HepG2 (cell line): ENCODE results near the gene SCYL1. TPM values are rescaled to one million over a fixed set of nuclear protein-coding genes. Genes with fewer than 3 reads are reported as not detected.
A peak's percentile ranks its signal among the peaks of the same experiment; 100 is the strongest.

ENCODE experiments used
- ARID2 ChIP-seq: sonication (generic); formaldehyde crosslinking; IDR thresholded peaks from 2 replicates; pipeline ENCODE4 v1.8.1; 2022; ENCODE audit warnings: mild to moderate bottlenecking, missing genetic modification reagents, borderline replicate concordance
- CBX5 ChIP-seq: sonication (generic); formaldehyde crosslinking; IDR thresholded peaks from 2 replicates; pipeline ENCODE4 v1.4.0; 2020; ENCODE audit warnings: missing genetic modification reagents, borderline replicate concordance
- EP300 ChIP-seq, 3 experiments: sonication (generic) in 1 of 3; formaldehyde crosslinking in 1 of 3; IDR thresholded peaks; 2 replicates each; pipeline versions ENCODE4 v1.5.1 to v1.6.1; 2011 to 2020; ENCODE audit warnings: low read depth in 2 of 3, low read length in 2 of 3, borderline replicate concordance in 1 of 3, improper control_type of control experiment in 1 of 3, mild to moderate bottlenecking in 1 of 3, missing genetic modification reagents in 1 of 3, moderate library complexity in 1 of 3
- FOXP1 ChIP-seq, 2 experiments: fragments of 450-650 bp in 1 of 2; IDR thresholded peaks; 2 replicates each; pipeline ENCODE4 v1.6.1; 2017 to 2018; ENCODE audit warnings: antibody characterized with exemption in 1 of 2
- HOXA3 ChIP-seq: sonication (generic); formaldehyde crosslinking; IDR thresholded peaks from 2 replicates; pipeline ENCODE4 v1.5.0; 2020; ENCODE audit warnings: missing genetic modification reagents
- POLR2G ChIP-seq: fragments of 200-400 bp; formaldehyde crosslinking; IDR thresholded peaks from 2 replicates; pipeline ENCODE4 v1.6.1; 2018; ENCODE audit warnings: mild to moderate bottlenecking, low read depth, low read length, moderate library complexity
- RFXAP ChIP-seq: sonication (generic); formaldehyde crosslinking; IDR thresholded peaks from 2 replicates; pipeline ENCODE4 v1.4.0; 2020; ENCODE audit warnings: missing genetic modification reagents, borderline replicate concordance
- SMAD3 ChIP-seq: sonication (generic); formaldehyde crosslinking; IDR thresholded peaks from 2 replicates; pipeline ENCODE4 v1.4.0; 2020; ENCODE audit warnings: missing genetic modification reagents
- TCF12 ChIP-seq, 2 experiments: fragments of 450-650 bp in 1 of 2; sonication (generic) in 1 of 2; formaldehyde crosslinking in 1 of 2; IDR thresholded peaks; 2 replicates each; pipeline versions ENCODE4 v1.6.1 to v1.8.0; 2017 to 2022; ENCODE audit warnings: antibody characterized with exemption in 1 of 2, mild to moderate bottlenecking in 1 of 2, missing genetic modification reagents in 1 of 2, moderate library complexity in 1 of 2
- YEATS4 ChIP-seq: sonication (generic); formaldehyde crosslinking; IDR thresholded peaks from 2 replicates; pipeline ENCODE4 v1.4.0; 2020; ENCODE audit warnings: missing genetic modification reagents, borderline replicate concordance
- ZNF224 ChIP-seq: sonication (generic); formaldehyde crosslinking; IDR thresholded peaks from 2 replicates; pipeline ENCODE4 v1.5.0; 2020; ENCODE audit warnings: mild to moderate bottlenecking, missing genetic modification reagents
- ZNF343 ChIP-seq: sonication (generic); formaldehyde crosslinking; IDR thresholded peaks from 2 replicates; pipeline ENCODE4 v1.4.0; 2020; ENCODE audit warnings: mild to moderate bottlenecking, missing genetic modification reagents
- ZNF569 ChIP-seq: sonication (generic); formaldehyde crosslinking; IDR thresholded peaks from 2 replicates; pipeline ENCODE4 v1.5.0; 2020; ENCODE audit warnings: mild to moderate bottlenecking, missing genetic modification reagents, moderate library complexity, borderline replicate concordance
- ZNF713 ChIP-seq: sonication (generic); formaldehyde crosslinking; IDR thresholded peaks from 2 replicates; pipeline ENCODE4 v1.4.0; 2020; ENCODE audit warnings: mild to moderate bottlenecking, missing genetic modification reagents
- ZNF766 ChIP-seq: sonication (generic); formaldehyde crosslinking; IDR thresholded peaks from 2 replicates; pipeline ENCODE4 v1.5.0; 2020; ENCODE audit warnings: missing genetic modification reagents, borderline replicate concordance
- ZNF777 ChIP-seq: sonication (generic); formaldehyde crosslinking; IDR thresholded peaks from 2 replicates; pipeline ENCODE4 v1.4.0; 2020; ENCODE audit warnings: missing genetic modification reagents
- polyA plus RNA-seq, 8 experiments: library from polyadenylated mRNA; depleted of rRNA in 3 of 8; stranded (reverse) in 7 of 8; unstranded in 1 of 8; fragments of >200 nt; fragmentation: Illumina TruSeq in 4 of 8; extraction: Trizol in 4 of 8; gene quantifications; 2 replicates each; pipeline versions ENCODE4 v1.2.1 to v1.2.3, GENCODE V29; 2011 to 2016; ENCODE audit warnings: low read depth in 4 of 8, missing spikeins in 1 of 8, mixed read lengths in 1 of 8; ENCODE audit not compliant: insufficient read depth in 1 of 8
- total RNA-seq, 5 experiments: library from RNA; depleted of rRNA; stranded (reverse); fragments of >200 nt; fragmentation: Illumina TruSeq; extraction: Trizol; gene quantifications; 2 replicates each; pipeline ENCODE4 v1.2.3, GENCODE V29; 2016; ENCODE audit warnings: low read depth in 1 of 5
- TF ChIP-seq, protein P1 (sequence below): sonication (generic); formaldehyde crosslinking; IDR thresholded peaks from 2 replicates; pipeline ENCODE4 v1.4.0; 2020; ENCODE audit warnings: missing genetic modification reagents
- TF ChIP-seq, protein P2 (sequence below): sonication (generic); formaldehyde crosslinking; IDR thresholded peaks from 2 replicates; pipeline ENCODE4 v1.4.0; 2020; ENCODE audit warnings: missing genetic modification reagents
- TF ChIP-seq, protein P3 (sequence below): sonication (generic); formaldehyde crosslinking; IDR thresholded peaks from 2 replicates; pipeline ENCODE4 v1.4.0; 2020; ENCODE audit warnings: missing genetic modification reagents

The SCYL1 gene
- total and polyA plus RNA-seq, 2 of the 13 experiments (the other 11 are each of a cell fraction or from before 2014, with no cell fraction given), result 65.9 to 103 TPM

DNA sequence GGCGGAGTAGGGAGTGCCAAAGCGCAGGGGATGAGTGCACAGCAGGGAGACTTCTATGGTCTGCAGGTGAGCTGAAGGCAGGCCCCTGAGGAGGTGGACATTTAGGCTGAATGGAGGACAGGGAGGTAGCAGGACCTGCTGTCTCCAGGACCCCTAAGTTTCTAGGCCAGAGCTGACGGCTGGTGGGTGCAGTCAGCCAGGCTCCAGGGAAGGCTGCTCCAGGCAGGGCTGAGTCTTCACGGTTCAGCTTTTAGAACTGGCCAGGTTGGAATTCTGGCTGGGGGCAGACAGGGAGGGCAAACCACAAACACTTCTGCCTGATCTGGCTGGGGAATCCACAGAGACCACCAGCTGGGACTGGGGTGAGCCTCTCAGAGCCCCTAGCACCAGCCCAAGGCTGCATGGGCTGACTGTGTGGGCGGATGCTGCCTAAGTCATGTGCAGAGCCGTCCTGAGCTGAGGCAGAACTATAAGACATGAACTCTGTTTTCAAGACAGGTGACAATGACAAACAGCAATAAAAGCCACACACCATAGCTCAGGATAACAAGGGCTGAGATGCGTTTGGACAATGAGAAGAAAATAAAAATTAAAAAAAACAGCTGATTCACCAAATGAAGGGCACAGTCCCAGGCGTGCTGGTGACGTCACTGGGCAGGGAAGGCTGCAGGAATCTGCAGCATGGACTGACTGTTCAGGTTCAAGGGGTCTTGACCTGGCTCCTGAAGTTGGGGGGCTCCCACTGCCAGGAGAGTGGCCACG lies 36.4 kb upstream of the SCYL1 start (continued):
- TF ChIP-seq SMAD3 (CRISPR knock-in tag) (no peak), RFXAP (CRISPR knock-in tag) (no peak), POLR2G (peak; percentile 29; the same call in 1 of the 2 replicates), ZNF777 (CRISPR knock-in tag) (no peak), HOXA3 (CRISPR knock-in tag) (no peak), YEATS4 (0 out of 2 replicates have a peak, but pooled peaks have one; percentile 33), FOXP1 (IDR thresholded peaks at IDR 0.05) (no peak), FOXP1 (CRISPR knock-in tag; IDR thresholded peaks at IDR 0.05) (no peak), ZNF766 (CRISPR knock-in tag) (0 out of 2 replicates have a peak, but pooled peaks have one; percentile 40), ZNF224 (CRISPR knock-in tag) (no peak), ARID2 (CRISPR knock-in tag) (no peak), ZNF569 (CRISPR knock-in tag) (no peak), TCF12 (IDR thresholded peaks at IDR 0.05) (no peak), TCF12 (CRISPR knock-in tag; IDR thresholded peaks at IDR 0.05) (no peak), CBX5 (CRISPR knock-in tag) (no peak), ZNF713 (CRISPR knock-in tag) (no peak), EP300 (IDR thresholded peaks at IDR 0.05; ENCODE audit: low read depth in 2 of 2, low read length in 2 of 2) (no peak), EP300 (CRISPR knock-in tag; IDR thresholded peaks at IDR 0.05; ENCODE audit: borderline replicate concordance) (no peak), ZNF343 (CRISPR knock-in tag) (no peak; the same call in 1 of the 2 replicates)
- TF ChIP-seq, protein P1, sequence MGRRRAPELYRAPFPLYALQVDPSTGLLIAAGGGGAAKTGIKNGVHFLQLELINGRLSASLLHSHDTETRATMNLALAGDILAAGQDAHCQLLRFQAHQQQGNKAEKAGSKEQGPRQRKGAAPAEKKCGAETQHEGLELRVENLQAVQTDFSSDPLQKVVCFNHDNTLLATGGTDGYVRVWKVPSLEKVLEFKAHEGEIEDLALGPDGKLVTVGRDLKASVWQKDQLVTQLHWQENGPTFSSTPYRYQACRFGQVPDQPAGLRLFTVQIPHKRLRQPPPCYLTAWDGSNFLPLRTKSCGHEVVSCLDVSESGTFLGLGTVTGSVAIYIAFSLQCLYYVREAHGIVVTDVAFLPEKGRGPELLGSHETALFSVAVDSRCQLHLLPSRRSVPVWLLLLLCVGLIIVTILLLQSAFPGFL (CRISPR knock-in tag), result no peak
- TF ChIP-seq, protein P2, sequence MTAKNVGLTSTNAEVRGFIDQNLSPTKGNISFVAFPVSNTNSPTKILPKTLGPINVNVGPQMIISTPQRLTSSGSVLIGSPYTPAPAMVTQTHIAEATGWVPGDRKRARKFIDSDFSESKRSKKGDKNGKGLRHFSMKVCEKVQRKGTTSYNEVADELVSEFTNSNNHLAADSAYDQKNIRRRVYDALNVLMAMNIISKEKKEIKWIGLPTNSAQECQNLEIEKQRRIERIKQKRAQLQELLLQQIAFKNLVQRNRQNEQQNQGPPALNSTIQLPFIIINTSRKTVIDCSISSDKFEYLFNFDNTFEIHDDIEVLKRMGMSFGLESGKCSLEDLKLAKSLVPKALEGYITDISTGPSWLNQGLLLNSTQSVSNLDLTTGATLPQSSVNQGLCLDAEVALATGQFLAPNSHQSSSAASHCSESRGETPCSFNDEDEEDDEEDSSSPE, result no peak
- TF ChIP-seq, protein P3, sequence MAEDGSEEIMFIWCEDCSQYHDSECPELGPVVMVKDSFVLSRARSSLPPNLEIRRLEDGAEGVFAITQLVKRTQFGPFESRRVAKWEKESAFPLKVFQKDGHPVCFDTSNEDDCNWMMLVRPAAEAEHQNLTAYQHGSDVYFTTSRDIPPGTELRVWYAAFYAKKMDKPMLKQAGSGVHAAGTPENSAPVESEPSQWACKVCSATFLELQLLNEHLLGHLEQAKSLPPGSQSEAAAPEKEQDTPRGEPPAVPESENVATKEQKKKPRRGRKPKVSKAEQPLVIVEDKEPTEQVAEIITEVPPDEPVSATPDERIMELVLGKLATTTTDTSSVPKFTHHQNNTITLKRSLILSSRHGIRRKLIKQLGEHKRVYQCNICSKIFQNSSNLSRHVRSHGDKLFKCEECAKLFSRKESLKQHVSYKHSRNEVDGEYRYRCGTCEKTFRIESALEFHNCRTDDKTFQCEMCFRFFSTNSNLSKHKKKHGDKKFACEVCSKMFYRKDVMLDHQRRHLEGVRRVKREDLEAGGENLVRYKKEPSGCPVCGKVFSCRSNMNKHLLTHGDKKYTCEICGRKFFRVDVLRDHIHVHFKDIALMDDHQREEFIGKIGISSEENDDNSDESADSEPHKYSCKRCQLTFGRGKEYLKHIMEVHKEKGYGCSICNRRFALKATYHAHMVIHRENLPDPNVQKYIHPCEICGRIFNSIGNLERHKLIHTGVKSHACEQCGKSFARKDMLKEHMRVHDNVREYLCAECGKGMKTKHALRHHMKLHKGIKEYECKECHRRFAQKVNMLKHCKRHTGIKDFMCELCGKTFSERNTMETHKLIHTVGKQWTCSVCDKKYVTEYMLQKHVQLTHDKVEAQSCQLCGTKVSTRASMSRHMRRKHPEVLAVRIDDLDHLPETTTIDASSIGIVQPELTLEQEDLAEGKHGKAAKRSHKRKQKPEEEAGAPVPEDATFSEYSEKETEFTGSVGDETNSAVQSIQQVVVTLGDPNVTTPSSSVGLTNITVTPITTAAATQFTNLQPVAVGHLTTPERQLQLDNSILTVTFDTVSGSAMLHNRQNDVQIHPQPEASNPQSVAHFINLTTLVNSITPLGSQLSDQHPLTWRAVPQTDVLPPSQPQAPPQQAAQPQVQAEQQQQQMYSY (CRISPR knock-in tag), result peak; percentile 37; the same call in 1 of the 2 replicates
